GM12875 (cell line): ENCODE measurements around the gene KRTAP5-2.
"Not testable (repeated sequence)": the region's sequence is repeated elsewhere in the genome, so short reads cannot be mapped to it uniquely, and the experiment has no call there.

ENCODE experiments used
- H3K4me3 ChIP-seq: one replicate; pipeline ENCODE4 v1.5.1; 2011; ENCODE audit warnings: low read depth, low read length, control low read depth
- TF ChIP-seq, protein P1 (sequence below): IDR thresholded peaks from 2 replicates; pipeline ENCODE4 v1.5.1; 2011; ENCODE audit warnings: low read depth, mild to moderate bottlenecking, control low read depth, inconsistent platforms, low read length, moderate library complexity, borderline replicate concordance; ENCODE audit not compliant: insufficient read depth

KRTAP5-2 gene

GRCh38 chr11:1625541-1625940 lies 27.4 kb upstream of the KRTAP5-2 start:
- H3K4me3 ChIP-seq = no peak overlapping the region
- TF ChIP-seq, protein P1, sequence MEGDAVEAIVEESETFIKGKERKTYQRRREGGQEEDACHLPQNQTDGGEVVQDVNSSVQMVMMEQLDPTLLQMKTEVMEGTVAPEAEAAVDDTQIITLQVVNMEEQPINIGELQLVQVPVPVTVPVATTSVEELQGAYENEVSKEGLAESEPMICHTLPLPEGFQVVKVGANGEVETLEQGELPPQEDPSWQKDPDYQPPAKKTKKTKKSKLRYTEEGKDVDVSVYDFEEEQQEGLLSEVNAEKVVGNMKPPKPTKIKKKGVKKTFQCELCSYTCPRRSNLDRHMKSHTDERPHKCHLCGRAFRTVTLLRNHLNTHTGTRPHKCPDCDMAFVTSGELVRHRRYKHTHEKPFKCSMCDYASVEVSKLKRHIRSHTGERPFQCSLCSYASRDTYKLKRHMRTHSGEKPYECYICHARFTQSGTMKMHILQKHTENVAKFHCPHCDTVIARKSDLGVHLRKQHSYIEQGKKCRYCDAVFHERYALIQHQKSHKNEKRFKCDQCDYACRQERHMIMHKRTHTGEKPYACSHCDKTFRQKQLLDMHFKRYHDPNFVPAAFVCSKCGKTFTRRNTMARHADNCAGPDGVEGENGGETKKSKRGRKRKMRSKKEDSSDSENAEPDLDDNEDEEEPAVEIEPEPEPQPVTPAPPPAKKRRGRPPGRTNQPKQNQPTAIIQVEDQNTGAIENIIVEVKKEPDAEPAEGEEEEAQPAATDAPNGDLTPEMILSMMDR = no peak

GRCh38 chr11:1624621-1625020 lies 26.5 kb upstream of the KRTAP5-2 start:
- TF ChIP-seq, protein P1 = no peak
- no peak overlapping the region for H3K4me3 ChIP-seq

GRCh38 chr11:1623716-1624115 lies 25.6 kb upstream of the KRTAP5-2 start:
- TF ChIP-seq, protein P1 = no peak
- no peak overlapping the region for H3K4me3 ChIP-seq

- H3K4me3 ChIP-seq = no peak within 1 kb of the TSS
- TF ChIP-seq, protein P1 = no peak
Measured at GRCh38 chr11:1622086-1622485, 24.0 kb upstream of the KRTAP5-2 start, which contains the start of gene KRTAP5-4. Gene KRTAP5-4 (minus strand): TSS chr11:1622138. CDS start chr11:1622093, 45 bp downstream.

DNA sequence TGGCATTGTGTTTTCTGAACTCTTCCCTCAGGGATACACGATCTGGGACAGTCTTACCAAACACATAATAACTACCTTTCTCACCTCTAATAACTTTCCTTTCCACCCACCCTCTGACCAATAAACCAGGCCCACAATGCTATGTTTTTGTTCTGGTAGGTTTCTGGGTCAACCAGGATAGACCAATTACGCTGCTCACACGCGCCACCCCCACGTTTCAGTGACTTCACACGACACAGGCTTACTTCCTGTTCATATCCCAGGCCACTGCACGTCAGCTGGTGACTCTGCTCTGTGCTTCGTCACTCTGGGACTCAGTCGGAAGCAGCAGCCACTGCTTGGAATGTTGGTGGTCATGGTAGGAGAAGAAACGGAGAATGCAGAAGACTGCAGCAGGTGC lies 21.4 kb upstream of the KRTAP5-2 start:
- H3K4me3 ChIP-seq = no peak overlapping the region
- TF ChIP-seq, protein P1 = no peak

GRCh38 chr11:1618231-1618630 lies 20.1 kb upstream of the KRTAP5-2 start:
- no peak overlapping the region for H3K4me3 ChIP-seq
- TF ChIP-seq, protein P1 = no peak

DNA sequence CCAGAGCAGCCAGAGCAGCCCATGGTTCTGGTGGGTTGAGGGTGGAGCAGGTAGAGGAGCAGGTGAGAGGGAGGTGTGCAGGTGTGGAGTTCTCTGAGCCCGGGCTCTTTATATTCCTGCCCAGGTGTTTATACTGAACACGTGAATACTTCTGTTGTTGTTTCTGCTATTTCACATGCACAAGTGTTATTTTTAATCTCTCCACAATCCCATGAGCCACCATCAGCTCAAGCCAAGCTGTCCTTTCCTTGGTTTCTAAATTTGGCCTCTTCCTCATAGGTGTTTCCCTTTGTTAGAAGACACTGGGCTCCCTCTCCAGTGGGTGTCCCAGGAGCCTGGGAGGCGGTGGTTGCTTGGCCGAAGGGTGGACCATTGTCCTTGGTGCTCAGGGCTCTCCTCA lies 10.3 kb upstream of the KRTAP5-2 start, which contains the start of gene KRTAP5-3:
KRTAP5-3 (minus strand) TSS at position 101 of the 400 bp plus-strand sequence; CDS start at position 23, 78 bp downstream.
- TF ChIP-seq, protein P1 = no peak
- no peak within 1 kb of the TSS for H3K4me3 ChIP-seq

DNA sequence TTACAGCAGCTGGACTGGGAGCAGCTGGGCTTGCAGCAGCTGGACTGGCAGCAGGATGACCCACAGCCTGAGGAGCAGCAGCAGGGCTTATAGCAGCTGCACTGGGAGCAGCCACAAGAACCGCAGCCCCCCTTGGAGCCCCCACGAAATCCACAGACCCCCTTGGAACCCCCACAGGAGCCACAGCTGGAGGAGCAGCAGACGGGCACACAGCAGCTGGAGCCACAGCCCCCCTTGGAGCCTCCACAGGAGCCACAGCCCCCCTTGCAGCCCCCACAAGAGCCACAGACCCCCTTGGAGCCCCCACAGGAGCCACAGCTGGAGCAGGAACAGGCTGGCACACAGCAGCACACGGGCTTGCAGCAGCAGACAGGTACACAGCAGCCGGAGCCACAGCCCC lies 9.8 kb upstream of the KRTAP5-2 start:
- not testable (repeated sequence) for H3K4me3 ChIP-seq

DNA sequence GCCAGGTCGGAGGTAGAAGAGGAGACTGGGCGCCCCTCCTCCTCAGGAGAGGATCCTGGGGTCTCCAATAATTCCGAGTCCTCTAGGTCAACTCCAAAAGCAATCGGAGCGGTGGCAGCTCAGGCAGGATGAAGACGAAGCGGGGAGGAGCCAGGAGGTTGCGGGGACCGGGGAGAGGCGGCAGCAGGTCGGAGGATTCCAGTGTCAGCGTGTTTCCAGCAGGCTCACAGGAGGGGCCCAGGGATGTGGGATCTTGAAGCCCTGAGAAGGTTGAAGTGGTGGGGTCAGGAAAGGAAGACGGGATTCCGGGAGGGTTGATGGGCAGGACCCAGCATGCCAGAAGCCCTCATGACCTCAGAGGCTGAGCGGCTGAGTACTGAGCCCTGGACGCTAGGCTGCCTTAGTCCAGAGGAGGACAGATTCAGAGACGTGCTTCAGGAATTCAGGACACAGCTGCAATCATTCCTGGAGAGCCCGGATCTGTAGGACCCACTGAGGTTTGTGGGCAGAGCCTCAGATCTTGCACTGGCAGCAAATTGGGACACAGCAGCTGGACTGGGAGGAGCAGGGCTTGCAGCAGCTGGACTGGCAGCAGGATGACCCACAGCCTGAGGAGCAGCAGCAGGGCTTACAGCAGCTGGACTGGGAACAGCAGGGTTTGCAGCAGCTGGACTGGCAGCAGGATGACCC lies 9.2 kb upstream of the KRTAP5-2 start:
- not testable (repeated sequence) for H3K4me3 ChIP-seq

GRCh38 chr11:1605923-1606322 lies 7.8 kb upstream of the KRTAP5-2 start:
- not testable (repeated sequence) for H3K4me3 ChIP-seq
